GM18861 (cell line): ENCODE measurements around the gene STK38.

Source experiments
- ATAC-seq: cut with Tn5 transposase; IDR thresholded peaks from one replicate; pipeline ENCODE4 v1.9.1; 2021; ENCODE audit not compliant: unreplicated experiment

The STK38 gene

GRCh38 chr6:36523936-36524499 is 23.3 kb downstream of the STK38 start:
- ATAC-seq: no peak

DNA sequence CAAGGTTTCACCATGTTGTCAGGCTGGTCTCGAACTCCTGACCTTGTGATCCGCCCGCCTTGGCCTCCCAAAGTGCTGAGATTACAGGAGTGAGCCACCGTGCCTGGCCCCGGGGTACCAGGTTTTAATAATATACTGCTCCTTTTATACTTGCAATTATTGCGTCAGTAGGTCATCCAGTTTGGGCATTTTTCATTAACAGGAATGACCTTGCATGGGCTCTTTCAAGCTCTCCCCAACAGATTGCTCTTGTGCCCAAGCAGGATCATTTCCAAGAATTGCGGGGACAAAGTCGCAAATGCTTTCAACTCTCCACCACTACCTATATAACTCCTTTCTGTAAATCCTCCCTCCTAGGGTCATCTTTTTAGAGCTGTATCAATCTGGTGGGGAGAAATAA is 23.8 kb downstream of the STK38 start:
- ATAC-seq: no peak

GRCh38 chr6:36519352-36519751 is 27.9 kb downstream of the STK38 start:
- ATAC-seq: no peak

- no peak for ATAC-seq
Observed at GRCh38 chr6:36517408-36517807, 29.9 kb downstream of the STK38 start.

- ATAC-seq: no peak
Observed at GRCh38 chr6:36516988-36517387, 30.3 kb downstream of the STK38 start.

DNA sequence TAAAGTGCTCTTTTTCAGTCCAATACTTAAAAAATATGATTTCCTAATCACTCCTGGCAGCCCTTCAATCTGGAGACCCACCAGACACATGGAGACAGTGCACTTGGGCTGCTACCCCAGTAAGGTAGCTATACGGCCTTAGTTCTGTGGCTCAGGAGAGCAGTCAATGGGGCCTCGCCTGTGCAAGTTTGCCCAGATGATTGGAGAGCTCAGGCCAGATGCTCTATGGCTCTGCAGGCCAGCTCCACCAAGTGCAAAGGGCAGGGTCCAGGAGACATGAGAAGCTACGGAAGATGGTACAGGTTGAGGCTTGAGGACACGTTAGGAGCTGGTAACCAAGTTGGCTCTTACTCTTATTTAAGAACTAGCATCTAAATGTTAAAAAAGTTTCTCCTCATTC is 30.7 kb downstream of the STK38 start:
- ATAC-seq: no peak

DNA sequence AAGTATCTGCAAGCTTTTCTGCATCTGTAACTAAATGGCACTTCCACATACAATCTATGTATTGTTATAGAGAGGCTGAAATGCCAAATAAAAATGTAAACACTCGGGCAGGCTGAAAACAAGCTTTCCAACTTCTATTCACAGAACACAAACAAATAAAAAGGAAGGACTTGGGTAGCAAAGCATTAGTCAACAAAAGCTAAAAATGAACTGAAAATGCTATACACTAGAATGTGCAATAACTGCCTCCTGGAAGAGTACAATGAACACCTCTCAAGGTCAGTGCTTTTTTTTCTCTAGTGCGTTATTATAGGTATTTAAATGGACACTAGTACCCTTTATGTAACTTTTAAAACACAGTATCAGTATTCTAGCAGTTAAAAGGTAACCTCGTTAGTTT is 31.4 kb downstream of the STK38 start:
- no peak for ATAC-seq

DNA sequence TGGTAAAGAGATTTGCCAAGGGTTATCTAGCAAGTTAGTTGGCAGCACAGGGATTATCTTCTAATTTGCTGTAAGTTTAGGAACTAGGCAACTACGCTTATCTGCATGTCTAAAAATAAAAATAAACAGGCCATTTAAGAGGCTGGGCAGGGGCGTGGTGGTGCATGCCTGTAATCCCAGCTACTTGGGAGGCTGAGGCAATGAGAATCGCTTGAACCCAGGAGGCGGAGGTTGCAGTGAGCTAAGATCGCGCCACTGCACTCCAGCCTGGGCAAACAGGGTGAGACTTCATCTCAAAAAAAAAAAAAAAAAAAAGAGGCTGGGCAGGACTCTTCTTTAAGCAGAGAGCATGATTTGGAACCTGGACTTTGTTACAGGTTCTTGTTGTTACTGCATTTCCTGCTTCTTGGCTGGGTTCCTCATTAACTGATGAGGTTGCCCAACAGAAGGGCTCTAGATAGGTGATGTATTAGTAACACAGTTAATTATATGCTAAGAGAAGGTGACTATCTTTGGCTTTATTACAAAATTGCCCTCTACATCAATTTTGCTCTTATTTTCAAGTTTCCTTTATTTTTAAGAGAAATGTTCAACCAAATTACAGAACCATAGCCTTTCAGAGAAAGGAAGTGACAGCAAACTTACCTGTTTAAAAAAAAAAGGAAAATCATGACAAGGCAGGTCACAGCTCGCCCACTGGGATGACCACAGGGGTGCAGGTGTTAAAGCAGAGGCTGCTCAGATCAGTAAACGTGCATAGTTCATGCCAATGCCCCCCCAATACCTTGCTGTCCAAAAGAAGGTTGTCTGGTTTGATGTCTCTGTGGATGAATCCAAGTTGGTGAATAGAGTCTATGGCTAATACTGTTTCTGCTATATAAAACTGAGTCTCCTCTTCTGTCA is 32.5 kb downstream of the STK38 start:
- peak; percentile 53 for ATAC-seq

DNA sequence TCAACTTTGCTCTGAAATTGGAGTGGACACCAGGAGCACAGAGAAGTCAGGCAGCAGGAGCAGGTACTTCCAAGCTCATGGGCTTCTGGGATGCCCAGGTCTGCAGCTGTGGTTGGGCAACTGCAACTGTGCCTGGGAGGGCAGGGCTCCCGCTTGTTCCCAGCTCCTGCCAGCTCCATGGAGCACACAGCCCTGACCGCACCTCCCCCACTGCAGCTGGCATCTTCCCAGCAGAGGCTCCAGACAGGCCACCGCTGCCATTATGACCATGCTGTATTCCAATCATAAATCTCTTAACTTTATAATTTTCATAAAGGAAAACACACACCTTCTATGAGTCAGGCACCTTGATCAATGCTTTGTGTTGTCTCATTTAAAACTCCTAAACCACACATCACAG is 36.9 kb downstream of the STK38 start:
- no peak for ATAC-seq

GRCh38 chr6:36508532-36508931 is 38.7 kb downstream of the STK38 start:
- ATAC-seq: no peak

GRCh38 chr6:36506611-36507010 is 40.7 kb downstream of the STK38 start:
- ATAC-seq: no peak

- no peak for ATAC-seq
Observed at GRCh38 chr6:36505744-36506534, 41.3 kb downstream of the STK38 start.

GRCh38 chr6:36504982-36505381 is 42.3 kb downstream of the STK38 start:
- no peak for ATAC-seq

- no peak for ATAC-seq
Observed at GRCh38 chr6:36504181-36504580, 43.1 kb downstream of the STK38 start.

DNA sequence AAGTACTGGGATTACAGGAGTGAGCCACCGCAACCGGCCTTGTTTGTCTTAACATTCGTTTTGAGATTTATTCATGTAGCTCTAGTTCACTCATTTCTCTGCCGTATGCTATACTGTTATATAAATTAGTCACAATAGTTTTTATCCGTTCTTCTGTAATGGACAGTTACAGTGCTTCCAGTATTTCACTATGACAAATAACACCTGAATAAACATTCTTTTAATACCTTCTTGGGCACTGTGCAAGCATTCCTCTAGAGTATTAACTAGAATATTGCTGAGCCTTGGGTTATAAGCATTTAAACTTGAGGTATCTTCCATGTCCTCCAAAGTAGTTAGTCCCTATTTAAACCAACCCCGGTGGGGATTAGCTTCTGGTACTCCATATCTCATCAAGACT is 45.6 kb downstream of the STK38 start:
- ATAC-seq: no peak

DNA sequence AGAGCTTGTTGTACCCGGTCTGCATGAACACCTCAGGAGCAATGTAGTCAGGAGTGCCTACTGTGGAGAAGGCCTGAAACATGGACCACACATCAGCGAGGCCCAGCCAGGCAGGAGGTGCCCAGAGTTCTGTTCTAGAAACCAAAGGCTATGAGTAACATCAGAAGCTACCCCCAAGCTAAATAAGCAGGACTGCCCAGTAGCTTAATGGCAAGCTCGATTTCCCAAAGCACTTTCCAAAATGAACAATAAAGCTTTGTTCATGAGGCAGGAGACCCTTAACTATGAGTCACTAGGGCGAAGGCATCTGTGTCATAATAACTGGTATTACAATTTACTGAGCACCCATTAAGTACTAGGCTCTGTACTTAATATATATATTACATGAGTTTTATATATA is 47.4 kb downstream of the STK38 start:
- ATAC-seq: no peak

DNA sequence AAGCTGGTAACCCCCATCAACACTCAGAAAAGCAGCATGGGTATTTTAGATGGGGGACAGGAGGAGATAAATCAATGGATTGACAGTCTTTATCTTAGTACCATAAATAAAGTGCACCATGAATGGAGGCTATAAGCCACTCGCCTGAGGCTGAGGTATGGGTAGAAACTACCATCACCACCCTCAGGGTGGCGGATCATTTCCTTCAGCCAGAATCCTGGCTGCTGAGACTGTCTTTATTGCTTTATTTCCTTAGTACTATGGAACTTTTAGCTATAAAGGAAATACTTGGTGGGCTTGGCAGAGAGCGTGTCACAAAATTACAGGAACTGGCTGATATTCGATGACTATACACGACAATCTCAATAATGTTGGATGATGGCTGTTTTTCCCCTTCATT is 52.2 kb downstream of the STK38 start:
- no peak for ATAC-seq

DNA sequence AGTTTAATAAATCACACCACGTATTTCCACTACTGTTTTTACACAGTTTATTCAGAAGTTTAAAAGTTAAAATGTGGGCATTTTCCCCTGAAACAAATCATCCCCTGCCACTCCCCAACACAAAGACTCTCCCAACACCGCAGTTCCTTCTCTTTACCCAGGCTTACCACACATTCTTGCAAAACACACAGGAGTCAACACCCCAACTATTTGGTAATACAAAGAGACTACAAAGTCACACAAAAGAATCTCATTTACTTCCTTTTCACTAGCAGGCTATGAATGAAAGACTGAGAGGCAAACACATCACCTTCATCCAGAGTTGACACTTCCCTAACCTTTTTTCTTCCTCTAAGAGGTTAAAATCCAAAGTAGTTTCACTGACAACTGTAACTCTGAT is 53.4 kb downstream of the STK38 start:
- ATAC-seq: no peak

DNA sequence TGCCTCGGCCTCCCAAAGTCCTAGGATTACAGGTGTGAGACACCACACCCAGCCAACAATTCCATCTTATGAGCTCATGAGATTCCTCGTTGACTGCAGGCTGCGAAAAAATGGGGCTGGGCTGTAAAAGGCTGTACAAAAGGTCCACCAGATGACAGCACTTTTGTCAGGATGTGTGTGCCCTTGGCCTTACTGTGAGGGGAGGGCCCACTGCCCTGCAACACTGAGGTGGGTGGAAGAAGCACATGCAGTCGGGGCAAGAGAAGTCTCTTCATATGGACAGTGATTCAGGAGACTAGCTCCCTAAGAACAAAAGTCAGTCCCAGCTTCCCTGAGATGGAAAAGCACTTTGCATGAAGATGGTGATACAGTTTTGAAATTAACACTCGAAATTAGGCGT is 54.0 kb downstream of the STK38 start:
- ATAC-seq: no peak

DNA sequence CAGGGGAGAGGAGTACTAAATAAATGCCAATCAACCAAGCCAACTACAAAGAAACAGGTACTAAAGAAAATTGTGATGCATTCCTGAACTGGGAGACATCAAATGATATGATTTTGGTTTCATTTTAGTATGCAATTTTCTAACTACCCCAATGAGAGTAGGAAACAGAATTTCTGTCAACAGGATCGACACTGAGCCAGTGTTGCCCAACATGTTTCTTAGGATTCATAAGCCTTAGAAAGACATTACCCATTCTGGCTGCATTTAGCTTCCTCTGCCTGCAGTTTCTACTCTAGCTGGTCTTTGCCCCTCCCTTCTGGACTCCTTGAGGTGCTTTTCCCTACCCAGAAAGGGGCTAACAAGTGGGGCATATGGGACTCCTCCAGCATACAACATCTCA is 54.7 kb downstream of the STK38 start:
- ATAC-seq: no peak

- no peak for ATAC-seq
Observed at GRCh38 chr6:36492092-36492491, 55.2 kb downstream of the STK38 start.

- ATAC-seq: no peak
Observed at GRCh38 chr6:36491378-36491965, 55.8 kb downstream of the STK38 start.
